Ascending aorta (tissue), 2 donors: ENCODE measurements around the gene KCNJ16. TPM values are rescaled to one million over a fixed set of nuclear protein-coding genes. Genes with fewer than 3 reads are reported as not detected.
A peak's percentile ranks its signal among the peaks of the same experiment; 100 is the strongest.

Source experiments
- DNase-seq, 2 donors: peaks; one replicate each; pipeline ENCODE4 v3.0.0-alpha.2; 2019; ENCODE audit warnings: low spot score in 2 of 2
- H3K27ac ChIP-seq, 2 donors: fragments of 200-600 bp; sonication (generic); one replicate each; pipeline ENCODE4 v1.5.1; 2016 to 2017; ENCODE audit warnings: mild to moderate bottlenecking in 1 of 2
- H3K27me3 ChIP-seq: fragments of 200-600 bp; sonication (generic); one replicate; pipeline ENCODE4 v1.5.1; 2017
- H3K36me3 ChIP-seq, 2 donors: fragments of 200-600 bp; sonication (generic); one replicate each; pipeline ENCODE4 v1.5.1; 2016
- H3K4me1 ChIP-seq, 2 donors: fragments of 200-600 bp; sonication (generic); one replicate each; pipeline ENCODE4 v1.5.1; 2016 to 2017; ENCODE audit warnings: mild to moderate bottlenecking in 1 of 2
- H3K4me3 ChIP-seq, 2 donors: fragments of 200-600 bp; sonication (generic); one replicate each; pipeline ENCODE4 v1.5.1; 2016 to 2017; ENCODE audit warnings: mild to moderate bottlenecking in 1 of 2
- H3K9me3 ChIP-seq, 2 donors: fragments of 200-600 bp; sonication (generic); one replicate each; pipeline ENCODE4 v1.5.1; 2016
- intact Hi-C: fragments of 100-400 bp; cut with DNase I; formaldehyde crosslinking; loops from one replicate; pipeline ENCODE4 v1.15.1; 2023
- total RNA-seq: library from RNA; depleted of rRNA; stranded (reverse); fragments of >200 nt; gene quantifications from one replicate; pipeline ENCODE4 v1.1.0, GENCODE V29; 2016
- TF ChIP-seq, protein P1 (sequence below), 3 experiments: fragments of 200-600 bp in 2 of 3; fragments of 450-650 bp in 1 of 3; sonication (generic) in 2 of 3; IDR thresholded peaks; one replicate each; pipeline ENCODE4 v1.5.1; 2016 to 2019; ENCODE audit warnings: antibody characterized with exemption in 3 of 3, mild to moderate bottlenecking in 1 of 3, moderate library complexity in 1 of 3

KCNJ16 gene
- total RNA-seq, 1 donor from 2014 or later, result not detected

DNA sequence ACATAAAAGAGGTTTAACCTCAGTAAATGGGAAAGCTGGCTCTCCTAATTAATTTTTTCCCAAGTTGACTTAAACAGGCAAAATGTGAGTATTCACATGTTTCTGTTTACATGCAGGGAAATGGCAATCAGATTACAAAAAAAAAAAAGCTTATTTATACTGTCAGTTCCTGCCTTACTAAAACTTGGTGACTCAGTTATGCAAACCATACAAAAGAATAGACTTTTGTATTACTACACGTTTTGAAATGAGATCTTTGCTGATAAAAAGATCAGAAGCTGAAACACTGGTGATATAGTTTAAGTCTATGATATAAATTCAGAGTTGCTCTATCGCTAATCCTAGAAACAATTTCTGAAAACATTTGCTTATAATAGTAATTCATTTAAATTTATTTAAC, 85.0 kb downstream of the KCNJ16 start:
- TF ChIP-seq, protein P1, sequence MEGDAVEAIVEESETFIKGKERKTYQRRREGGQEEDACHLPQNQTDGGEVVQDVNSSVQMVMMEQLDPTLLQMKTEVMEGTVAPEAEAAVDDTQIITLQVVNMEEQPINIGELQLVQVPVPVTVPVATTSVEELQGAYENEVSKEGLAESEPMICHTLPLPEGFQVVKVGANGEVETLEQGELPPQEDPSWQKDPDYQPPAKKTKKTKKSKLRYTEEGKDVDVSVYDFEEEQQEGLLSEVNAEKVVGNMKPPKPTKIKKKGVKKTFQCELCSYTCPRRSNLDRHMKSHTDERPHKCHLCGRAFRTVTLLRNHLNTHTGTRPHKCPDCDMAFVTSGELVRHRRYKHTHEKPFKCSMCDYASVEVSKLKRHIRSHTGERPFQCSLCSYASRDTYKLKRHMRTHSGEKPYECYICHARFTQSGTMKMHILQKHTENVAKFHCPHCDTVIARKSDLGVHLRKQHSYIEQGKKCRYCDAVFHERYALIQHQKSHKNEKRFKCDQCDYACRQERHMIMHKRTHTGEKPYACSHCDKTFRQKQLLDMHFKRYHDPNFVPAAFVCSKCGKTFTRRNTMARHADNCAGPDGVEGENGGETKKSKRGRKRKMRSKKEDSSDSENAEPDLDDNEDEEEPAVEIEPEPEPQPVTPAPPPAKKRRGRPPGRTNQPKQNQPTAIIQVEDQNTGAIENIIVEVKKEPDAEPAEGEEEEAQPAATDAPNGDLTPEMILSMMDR (IDR thresholded peaks at IDR 0.05), result no peak

DNA sequence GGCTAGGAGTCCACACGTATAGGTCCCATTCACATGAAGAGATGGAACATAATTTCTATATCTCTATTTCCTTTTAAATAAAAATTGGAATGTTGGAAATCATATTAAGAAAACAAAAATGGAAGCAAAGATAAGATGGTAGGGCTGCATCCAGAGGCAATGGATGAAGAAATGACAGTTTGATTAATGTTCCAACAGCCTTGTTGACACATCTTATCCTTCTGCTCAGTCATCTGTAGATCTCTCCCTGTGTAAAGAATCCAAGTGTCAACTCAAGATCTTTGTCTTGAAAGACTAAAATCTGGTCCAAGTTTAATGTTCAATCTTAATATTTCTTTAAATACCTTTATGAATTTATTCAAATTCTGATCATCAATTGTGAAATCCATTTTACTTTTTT, 86.5 kb downstream of the KCNJ16 start:
- Histone ChIP-seq H3K27ac (no peak overlapping the region), H3K36me3 (no peaks in the 10 kb centered on the region), H3K27me3 (no peaks in the 10 kb centered on the region), H3K4me3 (no peak overlapping the region), H3K4me1 (no peaks in the 10 kb centered on the region), H3K9me3 (no peaks in the 10 kb centered on the region)
- no peak for DNase-seq
- TF ChIP-seq, protein P1 (IDR thresholded peaks at IDR 0.05), result no peak
- intact Hi-C loops, result no loop called here

More for the DNA sequence above, 85.0 kb downstream of the KCNJ16 start:
- Histone ChIP-seq H3K9me3 (no peaks in the 10 kb centered on the region), H3K27ac (no peak overlapping the region), H3K27me3 (no peaks in the 10 kb centered on the region), H3K36me3 (no peaks in the 10 kb centered on the region), H3K4me1 (no peaks in the 10 kb centered on the region), H3K4me3 (no peak overlapping the region)
- intact Hi-C loops, result no loop called here
- no peak for DNase-seq

DNA sequence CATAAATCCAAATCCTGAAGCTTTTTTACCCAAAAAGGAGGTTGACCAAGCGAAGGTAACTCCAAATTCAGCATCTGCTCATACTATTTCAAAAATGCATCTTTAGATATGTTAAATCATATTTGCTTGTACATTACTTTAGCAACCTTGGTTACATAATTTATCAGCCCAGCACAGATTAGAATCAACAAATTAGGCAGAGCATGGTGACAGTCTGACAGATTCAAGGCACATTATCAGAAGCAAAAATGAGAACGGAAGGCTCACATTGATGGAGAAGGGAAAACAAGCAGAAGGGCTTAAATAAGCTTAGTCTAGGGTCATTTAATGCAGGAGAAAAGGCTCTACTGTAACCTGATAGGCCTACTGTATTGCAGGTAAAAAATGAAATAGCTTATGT, 90.4 kb downstream of the KCNJ16 start:
- no peak for DNase-seq
- Histone ChIP-seq H3K4me1 (peaks cover 0 to 11% of the 10 kb centered on the region in 2 donors), H3K27ac (no peak overlapping the region), H3K4me3 (no peak overlapping the region), H3K9me3 (no peaks in the 10 kb centered on the region), H3K36me3 (no peaks in the 10 kb centered on the region), H3K27me3 (no peaks in the 10 kb centered on the region)
- intact Hi-C loops, result no loop called here
- TF ChIP-seq, protein P1 (IDR thresholded peaks at IDR 0.05), result no peak

DNA sequence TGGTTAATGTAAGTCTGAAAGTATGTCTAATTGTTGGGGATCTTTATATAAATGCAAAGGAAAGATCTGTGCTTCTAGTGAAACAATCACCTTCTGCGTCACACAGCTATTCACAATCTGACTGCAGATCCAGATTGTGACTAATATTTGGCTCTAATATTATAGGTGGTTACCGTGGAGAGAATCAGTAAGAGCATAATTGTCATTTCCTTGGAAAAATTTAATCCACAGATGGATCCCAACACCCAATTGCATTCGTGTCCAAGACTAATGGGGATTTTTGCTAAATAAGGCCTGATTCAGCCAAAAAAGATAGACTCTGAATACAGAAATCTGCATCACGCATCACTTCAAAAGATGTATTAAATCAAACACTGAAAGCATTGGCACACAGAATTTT, 91.6 kb downstream of the KCNJ16 start:
- Histone ChIP-seq H3K4me1 (peaks cover 0 to 11% of the 10 kb centered on the region in 2 donors), H3K36me3 (no peaks in the 10 kb centered on the region), H3K9me3 (no peaks in the 10 kb centered on the region), H3K27me3 (no peaks in the 10 kb centered on the region), H3K27ac (no peak overlapping the region), H3K4me3 (no peak overlapping the region)
- TF ChIP-seq, protein P1 (IDR thresholded peaks at IDR 0.05), result no peak
- intact Hi-C loops, result no loop called here
- DNase-seq, result no peak

DNA sequence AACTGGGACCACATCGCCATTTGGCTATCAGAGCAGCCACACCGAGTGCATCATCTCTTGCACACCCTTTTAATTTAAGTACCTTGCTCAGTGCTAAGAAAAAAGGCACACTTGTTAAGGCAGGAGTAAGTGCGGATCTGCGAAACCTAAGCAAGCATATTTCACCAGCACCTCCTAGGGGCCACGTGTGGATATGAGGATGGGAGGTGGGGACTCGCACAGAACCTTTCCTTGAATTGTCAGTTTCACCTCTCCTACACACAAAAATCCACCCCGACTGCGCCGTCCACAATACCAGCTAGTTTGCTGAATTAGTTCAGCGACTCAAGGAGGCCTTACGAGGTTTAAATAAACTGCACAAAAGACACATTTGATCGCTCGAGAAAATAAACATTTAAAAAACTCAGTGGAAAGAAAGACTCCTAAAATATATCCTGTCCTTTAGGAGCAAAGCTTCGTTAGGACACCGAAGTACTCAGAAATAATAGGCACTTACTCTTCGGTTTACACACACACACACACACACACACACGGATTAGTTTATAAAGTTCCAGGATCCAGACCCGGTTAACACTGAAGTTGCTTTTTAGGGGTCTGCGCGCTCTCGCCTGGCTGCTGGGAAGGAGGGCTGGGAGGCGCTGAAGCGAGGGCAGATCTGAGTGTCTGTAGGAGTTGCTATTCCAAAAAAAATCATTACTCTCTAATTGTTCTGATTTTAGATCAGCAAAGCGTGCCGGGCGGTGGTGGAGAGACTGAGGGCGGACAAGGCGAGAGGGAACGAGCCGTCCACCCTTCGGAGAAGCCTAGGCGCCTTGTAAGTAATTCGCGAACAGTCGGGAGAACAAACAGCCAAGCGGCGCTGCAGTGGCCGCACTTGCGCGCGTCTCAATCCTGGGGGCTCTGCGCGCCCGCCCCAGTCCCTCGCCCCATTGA, 93.3 kb downstream of the KCNJ16 start:
- peak in 1 of 2 donors; percentile 71 for DNase-seq
- H3K9me3 ChIP-seq, result no peaks in the 10 kb centered on the region
- H3K27ac ChIP-seq, result peak overlapping the region; percentile 64 to 77
- intact Hi-C loops, result loop anchor here (2.0 kb wide), 1 partner anchor 600 kb away; no protein-coding TSS in a partner anchor
- no peaks in the 10 kb centered on the region for H3K36me3 ChIP-seq
- TF ChIP-seq, protein P1 (IDR thresholded peaks at IDR 0.05), result peak in 2 of 3 experiments; percentile 33 to 58
- peak overlapping the region; percentile 66 to 76 for H3K4me3 ChIP-seq
- peaks cover 0 to 11% of the 10 kb centered on the region in 2 donors for H3K4me1 ChIP-seq
- no peaks in the 10 kb centered on the region for H3K27me3 ChIP-seq
